Body of pancreas (tissue), 4 donors: ENCODE data around the gene IDUA. TPM values are rescaled to one million over a fixed set of nuclear protein-coding genes. Genes with fewer than 3 reads are reported as not detected.

Source experiments
- ATAC-seq: fragments of 150-250 bp; one replicate; pipeline ENCODE4 v1.9.1; 2016
- DNase-seq, 4 donors: peaks; one replicate each; pipeline ENCODE4 v3.0.0-alpha.2; 2019
- H3K27ac ChIP-seq, 4 donors: fragments of 200-600 bp; sonication (generic); 1 replicate in 3 of 4; 2 replicates in 1 of 4; pipeline versions ENCODE4 v1.5.1 to v1.6.1; 2016 to 2019; ENCODE audit warnings: mild to moderate bottlenecking in 1 of 4, mixed read lengths in 1 of 4, moderate library complexity in 1 of 4
- H3K27me3 ChIP-seq, 2 donors: fragments of 200-600 bp; sonication (generic); one replicate each; pipeline ENCODE4 v1.6.0; 2016; ENCODE audit warnings: mild to moderate bottlenecking in 1 of 2
- H3K36me3 ChIP-seq, 2 donors: fragments of 200-600 bp; sonication (generic); replicated peaks in 1 of 2; 2 replicates each; pipeline ENCODE4 v1.5.1; 2016; ENCODE audit warnings: low read depth in 2 of 2; ENCODE audit not compliant: insufficient read depth in 1 of 2
- H3K4me1 ChIP-seq: fragments of 200-600 bp; sonication (generic); one replicate; pipeline ENCODE4 v1.6.0; 2016
- H3K4me3 ChIP-seq, 2 donors: fragments of 200-600 bp; sonication (generic); 1 replicate in 1 of 2; 2 replicates in 1 of 2; pipeline ENCODE4 v1.5.1; 2016 to 2019
- H3K9me3 ChIP-seq, 3 donors: fragments of 200-600 bp; sonication (generic); 1 replicate in 2 of 3; 2 replicates in 1 of 3; pipeline ENCODE4 v1.5.1; 2016
- CTCF ChIP-seq, 7 experiments: fragments of 450-650 bp in 4 of 7; fragments of 200-600 bp in 3 of 7; sonication (generic) in 3 of 7; IDR thresholded peaks; one replicate each; pipeline ENCODE4 v1.5.1; 2016 to 2019; ENCODE audit warnings: antibody characterized with exemption in 7 of 7
- POLR2A ChIP-seq, 3 donors: fragments of 450-650 bp; IDR thresholded peaks; one replicate each; pipeline ENCODE4 v1.6.1; 2016; ENCODE audit warnings: antibody characterized with exemption in 3 of 3, mild to moderate bottlenecking in 2 of 3
- WGBS, 2 donors: methylation state at CpG; one replicate each; pipeline ENCODE4 v1.1.5; 2017; 5-methylcytosine and 5-hydroxymethylcytosine counted together
- intact Hi-C: fragments of 100-400 bp; cut with DNase I; formaldehyde crosslinking; loops from one replicate; pipeline ENCODE4 v1.15.1; 2023
- total RNA-seq, 2 donors: library from RNA; depleted of rRNA; stranded (reverse); fragments of >200 nt; gene quantifications; one replicate each; pipeline ENCODE4 v1.1.0, GENCODE V29; 2016

IDUA gene
- total RNA-seq, 2 donors from 2014 or later = 30.0 to 37.6 TPM

GRCh38 chr4:1004071-1004418 lies 17.2 kb downstream of the IDUA start:
- ATAC-seq = no peak
- WGBS, 2 donors = 73 to 79% methylated on average over 4 to 12 of the region's 13 CpGs
- H3K27ac ChIP-seq = no peak overlapping the region

GRCh38 chr4:1004557-1005485 lies 18.0 kb downstream of the IDUA start:
- Histone ChIP-seq H3K36me3 (no peaks in the 10 kb centered on the region), H3K27me3 (peaks cover 0 to 26% of the 10 kb centered on the region in 2 donors), H3K9me3 (no peaks in the 10 kb centered on the region), H3K4me1 (peaks cover 27% of the 10 kb centered on the region), H3K27ac (no peak overlapping the region), H3K4me3 (no peak overlapping the region)
- TF ChIP-seq CTCF (IDR thresholded peaks at IDR 0.05) (no peak), POLR2A (IDR thresholded peaks at IDR 0.05) (no peak)
- no peak for DNase-seq
- intact Hi-C loops = no loop called here
- ATAC-seq = no peak
- WGBS, 2 donors = 78 to 81% methylated on average over 18 to 24 of the region's 25 CpGs

More at GRCh38 chr4:1004071-1004418, 17.2 kb downstream of the IDUA start:
- Histone ChIP-seq H3K36me3 (no peaks in the 10 kb centered on the region), H3K27me3 (peaks cover 0 to 26% of the 10 kb centered on the region in 2 donors), H3K4me1 (peaks cover 24% of the 10 kb centered on the region), H3K4me3 (no peak overlapping the region), H3K9me3 (no peaks in the 10 kb centered on the region)
- intact Hi-C loops = no loop called here
- TF ChIP-seq POLR2A (IDR thresholded peaks at IDR 0.05) (no peak), CTCF (IDR thresholded peaks at IDR 0.05) (no peak)
- DNase-seq = no peak

GRCh38 chr4:1006856-1007255 lies 20.0 kb downstream of the IDUA start:
- no peak for DNase-seq
- peaks cover 0 to 11% of the 10 kb centered on the region in 2 donors for H3K27me3 ChIP-seq
- no peak for ATAC-seq
- H3K9me3 ChIP-seq = no peaks in the 10 kb centered on the region
- intact Hi-C loops = no loop called here
- H3K36me3 ChIP-seq = no peaks in the 10 kb centered on the region
- peaks cover 37% of the 10 kb centered on the region for H3K4me1 ChIP-seq
- H3K4me3 ChIP-seq = no peak overlapping the region
- 86 to 87% methylated on average over 5 of the region's 5 CpGs for WGBS, 2 donors
- H3K27ac ChIP-seq = no peak overlapping the region
- TF ChIP-seq CTCF (IDR thresholded peaks at IDR 0.05) = no peak
- TF ChIP-seq POLR2A (IDR thresholded peaks at IDR 0.05) = no peak

- 4 to 6% methylated on average over 27 to 36 of the region's 36 CpGs for WGBS, 2 donors
- intact Hi-C loops = no loop called here
- Histone ChIP-seq H3K27me3 (no peaks in the 10 kb centered on the region), H3K4me1 (peaks cover 37% of the 10 kb centered on the region), H3K27ac (peak overlapping the region in 2 of 4 donors; percentile 52 to 58), H3K9me3 (no peaks in the 10 kb centered on the region), H3K4me3 (peak overlapping the region; percentile 37 to 47), H3K36me3 (no peaks in the 10 kb centered on the region)
- peak; percentile 30 to 57 (median 52) for DNase-seq
- TF ChIP-seq POLR2A (IDR thresholded peaks at IDR 0.05) = no peak
- no peak for TF ChIP-seq CTCF (IDR thresholded peaks at IDR 0.05)
- ATAC-seq = no peak
Measured at GRCh38 chr4:1008840-1009541, 22.1 kb downstream of the IDUA start.
